GM21717 (cell line): Measurements from ENCODE around the gene ZNF341.

ENCODE experiments used
- ATAC-seq: cut with Tn5 transposase; IDR thresholded peaks from one replicate; pipeline ENCODE4 v1.9.1; 2021; ENCODE audit warnings: mild to moderate bottlenecking, moderate library complexity; ENCODE audit not compliant: unreplicated experiment

ZNF341 gene

DNA sequence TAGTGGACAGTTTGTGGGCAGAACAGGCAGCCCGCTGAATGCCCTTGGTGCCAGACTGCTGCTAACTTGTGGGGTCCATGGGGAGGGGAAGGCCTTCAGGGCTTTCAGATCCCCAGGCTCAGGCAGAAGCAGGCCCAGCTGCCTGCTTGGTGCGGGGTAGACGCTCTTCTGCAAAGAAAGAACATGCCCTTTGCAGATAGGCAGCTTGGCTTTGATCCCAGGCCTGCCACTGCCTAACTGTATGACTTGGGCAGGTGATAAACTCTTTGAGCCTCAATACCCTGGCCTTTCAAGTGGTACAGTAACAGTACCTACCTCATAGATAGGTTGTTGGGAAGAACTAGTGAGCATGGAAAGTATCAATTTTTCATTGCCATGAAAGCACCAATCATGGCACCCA is 107.8 kb downstream of the ZNF341 start:
- no peak for ATAC-seq

DNA sequence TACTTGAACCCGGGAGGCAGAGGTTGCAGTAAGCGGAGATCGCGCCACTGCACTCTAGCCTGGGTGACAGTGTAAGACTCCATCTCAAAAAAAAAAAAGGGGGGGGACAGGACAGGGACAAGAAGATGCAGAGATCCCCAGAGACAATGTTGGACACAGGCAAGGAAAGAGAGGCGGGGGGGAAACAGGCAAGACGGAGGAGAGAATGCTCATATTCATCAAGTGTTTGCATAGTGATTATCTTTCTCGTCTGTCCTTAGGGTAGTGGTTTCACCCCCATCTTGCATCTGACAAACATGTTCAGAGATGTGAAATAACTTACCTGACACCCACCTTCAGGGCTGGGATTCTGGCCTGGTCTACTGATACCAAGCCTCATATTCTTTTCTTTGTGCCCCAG is 108.4 kb downstream of the ZNF341 start:
- no peak for ATAC-seq

DNA sequence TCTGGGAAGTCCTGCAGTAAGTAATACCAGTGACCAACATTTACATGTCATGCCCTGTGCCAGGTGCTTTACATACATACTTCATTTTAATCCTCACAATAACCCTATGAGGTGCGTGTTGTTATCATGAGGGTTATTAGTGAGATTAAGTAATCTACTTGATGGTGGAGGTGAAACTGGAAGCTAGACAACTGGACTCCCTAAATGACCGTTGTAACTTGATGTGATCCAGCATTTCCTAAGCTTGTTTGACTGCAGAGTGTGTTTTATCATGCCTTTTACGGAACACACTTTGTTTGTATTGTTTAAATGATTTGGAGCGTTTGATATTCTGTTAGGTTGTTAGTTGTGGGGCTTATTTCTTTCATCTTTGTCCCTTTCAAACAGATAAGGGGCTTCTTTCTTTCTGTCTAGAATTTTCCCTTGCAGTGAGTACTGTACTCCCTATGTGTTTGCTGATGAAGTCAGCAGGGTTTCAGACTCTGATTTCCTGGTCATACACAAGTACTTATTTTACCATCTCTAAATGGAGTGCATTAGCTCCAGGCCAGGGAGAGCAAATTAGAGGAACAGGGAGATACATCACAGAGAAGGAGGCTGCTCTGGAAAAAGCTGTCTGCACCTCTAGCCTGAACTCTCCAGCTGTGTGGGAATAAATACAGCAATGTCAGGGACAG is 109.1 kb downstream of the ZNF341 start:
- ATAC-seq: no peak

DNA sequence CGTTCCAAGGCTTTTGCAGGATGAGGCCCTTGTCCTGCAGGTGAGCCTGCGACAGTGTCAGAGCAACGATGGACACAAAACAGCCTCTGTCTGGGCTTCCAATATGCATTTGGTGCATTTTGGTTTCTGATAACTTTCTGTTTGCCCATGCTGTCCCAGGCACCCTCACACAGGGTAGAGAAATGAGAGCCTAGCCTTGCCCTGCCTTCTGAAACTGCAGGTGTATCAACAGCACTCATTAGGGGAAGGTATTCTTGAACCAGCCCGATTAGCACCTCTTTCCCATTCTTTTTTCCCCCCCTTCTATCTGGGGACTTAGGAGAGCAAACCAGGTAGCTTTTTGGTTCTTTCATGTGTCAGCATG is 109.6 kb downstream of the ZNF341 start:
- ATAC-seq: no peak
